Panc1 (cell line): Measurements from ENCODE around the gene CLPTM1L. TPM values are rescaled to one million over a fixed set of nuclear protein-coding genes. Genes with fewer than 3 reads are reported as not detected.

Source experiments
- ATAC-seq: fragments of 200-7000 bp; cut with Tn5 transposase; 2 replicates; pipeline ENCODE4 v1.9.1; 2020; ENCODE audit warnings: mild to moderate bottlenecking, moderate library complexity
- BruUV-seq: library from RNA; stranded (reverse); fragments of 400-500 nt; replicated peaks from 2 replicates; lab custom pipeline; 2021; lab: Mats Ljungman, UMichigan
- CTCF ChIA-PET: fragments of 300-600 bp; sonication (Branson Sonifier 250); formaldehyde crosslinking; loops from one replicate; lab custom pipeline; 2022; ENCODE audit warnings: antibody characterized with exemption; lab: Charles Lee
- POLR2A ChIA-PET: fragments of 300-600 bp; sonication (Branson Sonifier 250); formaldehyde crosslinking; loops from one replicate; lab custom pipeline; 2022; ENCODE audit warnings: antibody characterized with exemption; lab: Charles Lee
- DNase-seq: peaks from one replicate; pipeline ENCODE4 v3.0.0-alpha.2; 2010; ENCODE audit warnings: low read depth, low spot score
- H3K27ac ChIP-seq: 2 replicates; pipeline ENCODE4 v1.5.1; 2011; ENCODE audit warnings: mild to moderate bottlenecking, low read length, inconsistent platforms
- H3K27me3 ChIP-seq: fragments of 200-500 bp; sonication (Bioruptor generic); 2 replicates; pipeline ENCODE4 v1.6.0; 2014; ENCODE audit warnings: low read length, inconsistent platforms; ENCODE audit not compliant: control insufficient read depth, insufficient read depth
- H3K36me3 ChIP-seq: fragments of 200-500 bp; sonication (Bioruptor generic); 2 replicates; pipeline ENCODE4 v1.5.1; 2014; ENCODE audit warnings: inconsistent platforms, mild to moderate bottlenecking, low read length, moderate library complexity; ENCODE audit not compliant: control insufficient read depth, insufficient read depth
- H3K4me1 ChIP-seq: 2 replicates; pipeline ENCODE4 v1.5.1; 2011; ENCODE audit warnings: inconsistent platforms, mild to moderate bottlenecking, low read length, moderate library complexity; ENCODE audit not compliant: control insufficient read depth, insufficient read depth
- H3K4me3 ChIP-seq, 2 experiments: 2 replicates each; pipeline ENCODE4 v1.5.1; 2011 to 2012; ENCODE audit warnings: low read depth in 2 of 2, low read length in 2 of 2, mild to moderate bottlenecking in 2 of 2, inconsistent platforms in 1 of 2, moderate library complexity in 1 of 2
- H3K9me3 ChIP-seq: fragments of 200-500 bp; sonication (Bioruptor generic); 2 replicates; pipeline ENCODE4 v1.5.1; 2014; ENCODE audit warnings: low read depth, mild to moderate bottlenecking, inconsistent platforms, low read length, moderate library complexity; ENCODE audit not compliant: control insufficient read depth, insufficient read depth
- CTCF ChIP-seq: fragments of 450-650 bp; IDR thresholded peaks from 2 replicates; pipeline ENCODE4 v1.5.1; 2017; ENCODE audit warnings: mild to moderate bottlenecking
- POLR2AphosphoS5 ChIP-seq: IDR thresholded peaks from 2 replicates; pipeline ENCODE4 v1.6.1; 2012; ENCODE audit warnings: mild to moderate bottlenecking, low read depth, low read length, moderate library complexity
- REST ChIP-seq, 2 experiments: IDR thresholded peaks; 2 replicates each; pipeline ENCODE4 v1.6.1; 2011 to 2012; ENCODE audit warnings: low read depth in 2 of 2, control low read depth in 1 of 2, low read length in 1 of 2, mild to moderate bottlenecking in 1 of 2, moderate library complexity in 1 of 2; ENCODE audit not compliant: insufficient read depth in 1 of 2
- SIN3A ChIP-seq: IDR thresholded peaks from 2 replicates; pipeline ENCODE4 v1.6.1; 2012; ENCODE audit warnings: low read depth, mild to moderate bottlenecking, low read length, moderate library complexity, borderline replicate concordance; ENCODE audit not compliant: insufficient read depth
- TCF7L2 ChIP-seq: IDR thresholded peaks from 2 replicates; pipeline ENCODE4 v1.6.1; 2011; ENCODE audit warnings: mild to moderate bottlenecking, low read depth, low read length, inconsistent platforms
- in situ Hi-C: cut with HindIII; loops from 2 replicates; pipeline ENCODE4 v1.10.0; 2016; ENCODE audit warnings: low sequenced_read_pairs, low pct_unique_long_range_greater_than_20kb
- intact Hi-C: fragments of 100-400 bp; cut with micrococcal nuclease; formaldehyde crosslinking; loops from one replicate; pipeline ENCODE4 v1.10.0; 2022; ENCODE audit not compliant: unreplicated experiment
- total RNA-seq: library from RNA; stranded (reverse); gene quantifications from one replicate; pipeline ENCODE4 v1.2.1, GENCODE V29; 2021; ENCODE audit not compliant: unreplicated experiment

The CLPTM1L gene
- total RNA-seq, 1 experiment from 2014 or later, result 188 TPM

GRCh38 chr5:1352231-1353219, 7.6 kb upstream of the CLPTM1L start:
- no TSS peak for BruUV-seq
- no peak overlapping the region for H3K27ac ChIP-seq
- no peaks in the 10 kb centered on the region for H3K4me1 ChIP-seq
- POLR2A ChIA-PET, result no interaction called here
- no peaks in the 10 kb centered on the region for H3K9me3 ChIP-seq
- intact Hi-C loops (no loop called here), in situ Hi-C loops (no loop called here)
- no peak for DNase-seq
- H3K36me3 ChIP-seq, result no peaks in the 10 kb centered on the region
- CTCF ChIA-PET, result no interaction called here
- H3K27me3 ChIP-seq, result peaks cover 9% of the 10 kb centered on the region; the same call in 1 of the 2 replicates
- TF ChIP-seq REST (IDR thresholded peaks at IDR 0.05; ENCODE audit: insufficient read depth in 1 of 2, low read depth in 2 of 2, low read length in 1 of 2) (no peak), SIN3A (no peak), POLR2AphosphoS5 (no peak), CTCF (no peak), TCF7L2 (no peak)
- no peak overlapping the region for H3K4me3 ChIP-seq
- no peak for ATAC-seq

- in situ Hi-C loops (no loop called here), intact Hi-C loops (no loop called here)
- Histone ChIP-seq H3K4me1 (peaks cover under 1% of the 10 kb centered on the region), H3K9me3 (no peaks in the 10 kb centered on the region), H3K36me3 (no peaks in the 10 kb centered on the region), H3K27ac (no peak overlapping the region), H3K27me3 (peaks cover 9% of the 10 kb centered on the region; the same call in 1 of the 2 replicates), H3K4me3 (no peak overlapping the region)
- no TSS peak for BruUV-seq
- DNase-seq (no peak), ATAC-seq (no peak)
- ChIA-PET POLR2A (no interaction called here), CTCF (no interaction called here)
- no peak for TF ChIP-seq POLR2AphosphoS5
- no peak for TF ChIP-seq SIN3A
Measured at GRCh38 chr5:1351156-1351555, 6.3 kb upstream of the CLPTM1L start.
